Upper lobe of left lung (tissue), 4 donors: ENCODE measurements around the gene LRP6.

Experiments
- CTCF ChIP-seq, 6 experiments: fragments of 450-650 bp in 4 of 6; fragments of 200-600 bp in 2 of 6; sonication (generic) in 2 of 6; IDR thresholded peaks; one replicate each; pipeline ENCODE4 v1.5.1; 2016 to 2019; ENCODE audit warnings: antibody characterized with exemption in 6 of 6
- POLR2AphosphoS5 ChIP-seq, 2 donors: sonication (generic); formaldehyde crosslinking; IDR thresholded peaks; one replicate each; pipeline ENCODE4 v1.5.1; 2017; ENCODE audit warnings: antibody characterized with exemption in 2 of 2

DNA sequence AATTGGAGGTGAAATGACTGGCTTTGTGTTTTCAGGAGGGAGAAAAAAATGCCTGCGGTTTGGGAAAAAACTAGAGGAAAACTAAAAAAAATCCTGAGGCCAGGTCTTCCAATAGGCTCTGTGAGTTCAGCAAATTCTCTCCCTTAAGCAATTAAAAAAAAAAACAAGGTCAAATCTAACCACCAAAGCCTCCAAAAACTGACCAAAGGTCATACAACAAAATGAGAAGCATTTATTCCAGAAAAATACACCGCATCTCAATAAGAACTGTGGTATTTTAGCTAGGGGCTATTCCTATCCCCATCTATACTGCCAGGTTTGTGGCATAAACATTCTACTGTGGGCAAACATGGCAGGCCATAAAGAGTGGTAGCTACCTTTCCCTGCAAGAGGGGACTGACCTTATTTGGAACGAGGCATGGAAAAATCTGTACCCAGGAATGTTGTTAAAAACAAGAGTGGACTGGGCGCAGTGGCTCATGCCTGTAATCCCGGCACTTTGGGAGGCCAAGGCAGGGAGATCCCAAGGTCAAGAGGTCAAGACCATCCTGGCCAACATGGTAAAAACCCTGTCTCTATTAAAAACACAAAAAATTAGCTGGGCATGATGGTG is 60.0 kb downstream of the LRP6 start:
- no peak for TF ChIP-seq CTCF (IDR thresholded peaks at IDR 0.05)
- no peak for TF ChIP-seq POLR2AphosphoS5 (IDR thresholded peaks at IDR 0.05)
